ENCODE data around the gene GBP1.

Gene GBP1

GRCh38 chr1:89008511-89008910, 56.5 kb downstream of the GBP1 start:
- TF ChIP-seq CTCF (conservative IDR thresholded peaks at IDR 0.05; ENCODE audit: control insufficient read depth, insufficient read depth, low read depth, low read length), result no peak
- no peak overlapping the region for H3K4me3 ChIP-seq (ENCODE audit: control insufficient read depth, low read depth, low read length)
- DNase-seq (ENCODE audit: low read depth), result no peak

DNA sequence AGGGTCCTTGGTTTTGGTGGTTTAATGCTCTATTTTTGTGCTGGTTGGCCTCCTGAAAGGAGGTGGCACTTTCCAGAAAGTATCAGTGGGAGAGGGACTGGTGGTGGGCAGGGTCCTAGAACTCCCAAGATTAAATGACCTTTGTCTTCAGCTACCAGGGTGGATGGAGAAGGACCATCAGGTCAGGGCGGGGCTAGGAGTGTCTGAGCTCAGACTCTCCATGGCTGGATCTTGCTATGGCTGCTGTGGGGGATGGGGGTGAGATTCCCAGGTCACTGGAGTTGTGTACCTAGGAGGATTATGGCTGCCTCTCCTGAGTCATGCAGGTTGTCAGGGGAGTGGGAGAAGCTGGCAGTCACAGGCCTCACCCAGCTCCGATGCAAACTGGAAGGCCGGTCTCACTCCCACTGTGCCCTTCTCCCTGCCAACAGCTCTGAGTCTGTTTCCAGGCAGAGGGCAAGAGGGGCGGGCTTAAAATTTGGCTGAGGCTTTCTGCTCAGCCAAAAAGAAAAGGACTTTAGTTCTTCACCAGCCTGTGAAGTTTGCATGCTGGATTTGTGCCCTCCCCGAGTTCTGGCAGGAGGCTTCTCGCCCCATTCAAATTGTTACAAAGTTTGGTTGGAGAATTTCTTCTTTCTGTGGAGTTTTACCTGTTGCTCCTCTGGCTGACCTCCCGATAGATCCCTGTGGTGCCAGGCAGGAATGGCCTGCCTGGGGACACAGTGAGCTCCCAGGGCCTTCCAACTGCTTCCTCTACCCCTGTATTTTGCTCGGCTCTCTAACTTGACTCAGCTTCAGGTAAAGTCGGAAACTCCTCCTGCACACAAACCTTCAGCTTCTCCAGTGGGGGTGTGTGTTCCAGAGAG, 59.5 kb downstream of the GBP1 start:
- no peak for DNase-seq (ENCODE audit: low read depth)
- TF ChIP-seq CTCF (conservative IDR thresholded peaks at IDR 0.05; ENCODE audit: control insufficient read depth, insufficient read depth, low read depth, low read length), result no peak
- H3K4me3 ChIP-seq (ENCODE audit: control insufficient read depth, low read depth, low read length), result no peak overlapping the region

Data from fibroblast of mammary gland (primary cell).